Heart left ventricle (tissue), 16 donors: Measurements from ENCODE around the gene HAL. TPM values are rescaled to one million over a fixed set of nuclear protein-coding genes. Genes with fewer than 3 reads are reported as not detected.

ENCODE experiments used
- ATAC-seq, 4 donors: fragments of 200-7000 bp; cut with Tn5 transposase; one replicate each; pipeline ENCODE4 v1.9.1; 2020 to 2022; ENCODE audit warnings: moderate library complexity in 4 of 4, mild to moderate bottlenecking in 3 of 4, moderate number of reproducible peaks in 1 of 4
- DNase-seq, 5 donors: peaks; one replicate each; pipeline ENCODE4 v3.0.0-alpha.2; 2020
- H3K27ac ChIP-seq, 12 donors: fragments of 200-600 bp; sonication (generic) in 4 of 12; one replicate each; pipeline versions ENCODE4 v1.5.0 to v1.8.0; 2016 to 2022; ENCODE audit warnings: mild to moderate bottlenecking in 2 of 12
- H3K27me3 ChIP-seq, 9 donors: fragments of 200-600 bp; sonication (generic) in 2 of 9; one replicate each; pipeline versions ENCODE4 v1.5.1 to v1.8.0; 2016 to 2022; ENCODE audit warnings: mild to moderate bottlenecking in 3 of 9
- H3K36me3 ChIP-seq, 9 donors: fragments of 200-600 bp; sonication (generic) in 2 of 9; one replicate each; pipeline versions ENCODE4 v1.5.0 to v1.8.0; 2018 to 2022; ENCODE audit warnings: mild to moderate bottlenecking in 2 of 9
- H3K4me1 ChIP-seq, 12 donors: fragments of 200-600 bp; sonication (generic) in 4 of 12; one replicate each; pipeline versions ENCODE4 v1.5.0 to v1.8.0; 2016 to 2022; ENCODE audit warnings: mild to moderate bottlenecking in 3 of 12
- H3K4me3 ChIP-seq, 12 donors: fragments of 200-600 bp; sonication (generic) in 4 of 12; one replicate each; pipeline versions ENCODE4 v1.5.0 to v1.8.0; 2017 to 2022; ENCODE audit warnings: mild to moderate bottlenecking in 9 of 12, moderate library complexity in 4 of 12
- H3K9me3 ChIP-seq, 12 donors: fragments of 200-600 bp; sonication (generic) in 4 of 12; one replicate each; pipeline versions ENCODE4 v1.5.0 to v1.8.0; 2016 to 2022; ENCODE audit warnings: mild to moderate bottlenecking in 1 of 12
- POLR2A ChIP-seq, 2 donors: fragments of 450-650 bp; IDR thresholded peaks; one replicate each; pipeline ENCODE4 v1.6.1; 2017; ENCODE audit warnings: antibody characterized with exemption in 2 of 2, mild to moderate bottlenecking in 2 of 2, moderate library complexity in 2 of 2
- WGBS, 4 donors: extraction: QIAGEN DNeasy Blood & Tissue Kit in 2 of 4; methylation state at CpG; one replicate each; pipeline versions ENCODE4 v1.1.5 to v1.1.7; 2013 to 2018; 5-methylcytosine and 5-hydroxymethylcytosine counted together
- intact Hi-C, 10 donors: fragments of 100-400 bp; cut with DNase I; formaldehyde crosslinking; loops; one replicate each; pipeline versions ENCODE4 v1.11.1 to v1.14.2; 2022
- polyA plus RNA-seq, 2 donors: library from polyadenylated mRNA; stranded (reverse); fragments of 200-250 nt; gene quantifications; one replicate each; pipeline ENCODE4 v1.2.3, GENCODE V29; 2013
- total RNA-seq, 9 donors: library from RNA; depleted of rRNA in 2 of 9; stranded (reverse); fragments of >200 nt in 2 of 9; fragmentation: NEBNext Ultra II Directional in 3 of 9; extraction: Animal tissue kit (Norgen Biotek cat#: 25700) in 3 of 9; gene quantifications; one replicate each; pipeline versions ENCODE4 v1.1.0 to v1.2.4, GENCODE V29; 2016 to 2023
- TF ChIP-seq, protein P1 (sequence below), 12 donors: fragments of 200-600 bp; sonication (generic) in 4 of 12; IDR thresholded peaks; one replicate each; pipeline versions ENCODE4 v1.5.0 to v1.8.0; 2018 to 2022; ENCODE audit warnings: antibody characterized with exemption in 12 of 12, mild to moderate bottlenecking in 5 of 12
- donor health status: ischemic (EF 13 %, LVEDD 7.1; RV severe dilation, severe dysfunction).
- donor health status: healthy with polysubstance abuse.
- donor health status: DM: no; HTN: yes; CAD: no.
- donor health status: DM: no; HTN: no; CAD: no.
- donor health status: ischemic (EF 25% LVEDD 6.9; RV normal size, moderate dysfunction).
- donor health status: ischemic (EF 25% LVEDD 5.7; RV mildly dilated, moderate dysfunction).
- donor health status: healthy.
- donor health status: DM: yes; HTN: yes; CAD: no.
- donor health status: ischemic (EF 35%, LVEDD 5.7; RV mildly dilated, moderate dysfunction).
- donor health status: nonischemic (EF 11% LVEDD 7.7; RV severe dilation, severe dysfunction).
- donor health status: DM: yes; HTN: yes; CAD: no.
- donor health status: PGD.
- donor health status: ischemic (EF 29% LVEDD 5.4; RV normal size, mild dysfunction).
- donor health status: nonischemic (EF 23%, LVEDD 6.1; RV moderate dilation, normal function).

Gene HAL
- total and polyA plus RNA-seq, 11 donors, result 0.04 to 0.79 (median 0.11) TPM; not detected in 5

GRCh38 chr12:95942524-95943329 is 53.4 kb downstream of the HAL start, which contains the start of gene CCDC38:
Gene CCDC38, minus strand, starts transcription at chr12:95942614. Its CDS starts 6,105 bp downstream, at chr12:95936509.
- H3K4me3 ChIP-seq, result peak within 1 kb of the TSS; percentile 62 to 92 (median 76)
- intact Hi-C loops, result loop anchor here in 1 of 10 donors (2.0 kb wide), 1 partner anchor 350 kb away; no protein-coding TSS in a partner anchor
- WGBS, 4 donors, result 1% methylated on average over 22 to 51 of the region's 51 CpGs
- no peak for TF ChIP-seq POLR2A (IDR thresholded peaks at IDR 0.05)
- TF ChIP-seq, protein P1, sequence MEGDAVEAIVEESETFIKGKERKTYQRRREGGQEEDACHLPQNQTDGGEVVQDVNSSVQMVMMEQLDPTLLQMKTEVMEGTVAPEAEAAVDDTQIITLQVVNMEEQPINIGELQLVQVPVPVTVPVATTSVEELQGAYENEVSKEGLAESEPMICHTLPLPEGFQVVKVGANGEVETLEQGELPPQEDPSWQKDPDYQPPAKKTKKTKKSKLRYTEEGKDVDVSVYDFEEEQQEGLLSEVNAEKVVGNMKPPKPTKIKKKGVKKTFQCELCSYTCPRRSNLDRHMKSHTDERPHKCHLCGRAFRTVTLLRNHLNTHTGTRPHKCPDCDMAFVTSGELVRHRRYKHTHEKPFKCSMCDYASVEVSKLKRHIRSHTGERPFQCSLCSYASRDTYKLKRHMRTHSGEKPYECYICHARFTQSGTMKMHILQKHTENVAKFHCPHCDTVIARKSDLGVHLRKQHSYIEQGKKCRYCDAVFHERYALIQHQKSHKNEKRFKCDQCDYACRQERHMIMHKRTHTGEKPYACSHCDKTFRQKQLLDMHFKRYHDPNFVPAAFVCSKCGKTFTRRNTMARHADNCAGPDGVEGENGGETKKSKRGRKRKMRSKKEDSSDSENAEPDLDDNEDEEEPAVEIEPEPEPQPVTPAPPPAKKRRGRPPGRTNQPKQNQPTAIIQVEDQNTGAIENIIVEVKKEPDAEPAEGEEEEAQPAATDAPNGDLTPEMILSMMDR (IDR thresholded peaks at IDR 0.05), result no peak
- no peaks in the 10 kb centered on the region for H3K9me3 ChIP-seq
- H3K36me3 ChIP-seq, result no peaks in the 10 kb centered on the region
- H3K4me1 ChIP-seq, result peaks cover 0 to 14% (median 6%) of the 10 kb centered on the region in 12 donors
- H3K27ac ChIP-seq, result peak within 1 kb of the TSS; percentile 20 to 90 (median 74)
- DNase-seq (peak; percentile 72 to 85 (median 80)), ATAC-seq (peak; percentile 90 to 99 (median 96))
- H3K27me3 ChIP-seq, result no peaks in the 10 kb centered on the region

DNA sequence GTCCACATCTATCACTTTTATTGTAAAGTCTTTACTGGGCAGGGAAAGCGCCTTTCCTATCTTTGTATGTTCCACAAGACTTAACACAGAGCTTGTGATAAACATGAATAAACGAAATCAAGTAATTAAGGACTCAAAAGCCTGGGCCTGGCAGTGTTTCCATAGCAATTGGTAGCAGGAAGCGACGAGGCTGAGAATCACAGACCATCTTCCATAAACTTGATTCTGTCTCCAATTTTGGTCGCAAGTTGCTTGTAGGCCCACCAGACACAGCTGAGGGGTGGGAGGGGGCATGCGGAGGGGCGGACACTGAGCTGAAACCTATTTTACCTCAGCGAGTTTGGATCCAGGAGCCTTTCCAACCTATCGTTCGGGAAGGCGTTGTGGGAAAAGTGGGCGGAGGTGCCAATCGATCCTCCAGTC is 54.0 kb downstream of the HAL start:
- no peaks in the 10 kb centered on the region for H3K36me3 ChIP-seq
- H3K4me3 ChIP-seq, result peak overlapping the region; percentile 62 to 92 (median 76)
- no peaks in the 10 kb centered on the region for H3K9me3 ChIP-seq
- TF ChIP-seq, protein P1 (IDR thresholded peaks at IDR 0.05), result no peak
- no peak for TF ChIP-seq POLR2A (IDR thresholded peaks at IDR 0.05)
- ATAC-seq, result no peak
- H3K4me1 ChIP-seq, result peaks cover 0 to 14% (median 6%) of the 10 kb centered on the region in 12 donors
- intact Hi-C loops, result loop anchor here in 1 of 10 donors (2.0 kb wide), 1 partner anchor 349 kb away; no protein-coding TSS in a partner anchor
- 17 to 28% (median 18%) methylated on average over 9 to 13 of the region's 13 CpGs for WGBS, 4 donors
- no peaks in the 10 kb centered on the region for H3K27me3 ChIP-seq
- DNase-seq, result no peak
- peak overlapping the region; percentile 20 to 90 (median 74) for H3K27ac ChIP-seq

- Histone ChIP-seq H3K36me3 (no peaks in the 10 kb centered on the region), H3K4me3 (no peak overlapping the region), H3K9me3 (no peaks in the 10 kb centered on the region), H3K27me3 (no peaks in the 10 kb centered on the region), H3K27ac (no peak overlapping the region), H3K4me1 (peaks cover 0 to 14% (median 6%) of the 10 kb centered on the region in 12 donors)
- ATAC-seq, result no peak
- intact Hi-C loops, result no loop called here
- no peak for DNase-seq
- WGBS, 4 donors, result 77 to 85% (median 80%) methylated on average over 6 of the region's 6 CpGs
- TF ChIP-seq, protein P1 (IDR thresholded peaks at IDR 0.05), result no peak
- TF ChIP-seq POLR2A (IDR thresholded peaks at IDR 0.05), result no peak
Measured at GRCh38 chr12:95940514-95940913, 55.6 kb downstream of the HAL start.

Other genes starting within 250 kb of the HAL start
- gene NTN4, start 205.6 kb downstream of the HAL start, total RNA-seq, result 100 to 1,000 TPM in 1 of 9 donors, 10 to 100 TPM in 8; 58.4 to 116 (median 71.5) TPM
- 10 to 100 TPM; 23.9 to 27.8 TPM for gene NTN4, start 205.6 kb downstream of the HAL start, polyA plus RNA-seq
- gene SNRPF, start 137.4 kb downstream of the HAL start, total RNA-seq, result 10 to 100 TPM in 6 of 9 donors, 1 to 10 TPM in 3; 2.5 to 14.4 (median 11.0) TPM
- gene SNRPF, start 137.4 kb downstream of the HAL start, polyA plus RNA-seq, result 10 to 100 TPM; 29.2 to 48.6 TPM
- under 1 TPM in 2 of 9 donors, not detected in 7; 0.08 to 0.20 TPM for gene CCDC38, start 53.7 kb downstream of the HAL start, total RNA-seq
- gene CCDC38, start 53.7 kb downstream of the HAL start, polyA plus RNA-seq, result under 1 TPM in 1 of 2 donors, not detected in 1; 0.03 TPM
- 1 to 10 TPM in 1 of 9 donors, under 1 TPM in 8; 0.20 to 1.1 (median 0.55) TPM for gene AMDHD1, start 53.0 kb downstream of the HAL start, total RNA-seq
- under 1 TPM; 0.39 to 0.72 TPM for gene AMDHD1, start 53.0 kb downstream of the HAL start, polyA plus RNA-seq
- 10 to 100 TPM; 32.8 to 72.0 (median 42.6) TPM for gene LTA4H, start 39.2 kb upstream of the HAL start, total RNA-seq
- gene LTA4H, start 39.2 kb upstream of the HAL start, polyA plus RNA-seq, result 10 to 100 TPM; 23.3 to 31.3 TPM
- 10 to 100 TPM; 14.3 to 42.3 (median 18.6) TPM for gene ELK3, start 198.0 kb upstream of the HAL start, total RNA-seq
- gene ELK3, start 198.0 kb upstream of the HAL start, polyA plus RNA-seq, result 10 to 100 TPM in 1 of 2 donors, 1 to 10 TPM in 1; 5.7 to 20.7 TPM